ENCODE data around the gene GTPBP6.

GRCh38 chrX:349702-350101 lies 31.1 kb upstream of the GTPBP6 start:
- TF ChIP-seq CTCF (IDR thresholded peaks at IDR 0.05): no peak
- no peak for TF ChIP-seq POLR2A (IDR thresholded peaks at IDR 0.05)
- no peak for TF ChIP-seq EP300 (IDR thresholded peaks at IDR 0.05)
- TF ChIP-seq POLR2AphosphoS5 (IDR thresholded peaks at IDR 0.05): no peak
